GM12878 (cell line): Measurements from ENCODE around the gene PSMB7. TPM values are rescaled to one million over a fixed set of nuclear protein-coding genes. Genes with fewer than 3 reads are reported as not detected.

Experiments used
- ATAC-seq: fragments of 200-7000 bp; cut with Tn5 transposase; 3 replicates; pipeline ENCODE4 v1.9.1; 2020; ENCODE audit warnings: mild to moderate bottlenecking, moderate library complexity
- BruUV-seq: library from RNA; stranded (reverse); fragments of 400-500 nt; replicated peaks from 2 replicates; lab custom pipeline; 2021; lab: Mats Ljungman, UMichigan
- CTCF ChIA-PET: fragments of 300-600 bp; sonication (Branson Sonifier 250); formaldehyde crosslinking; extraction: SDS; loops from one replicate; lab custom pipeline; 2021; ENCODE audit warnings: inconsistent platforms; lab: Yijun Ruan, JAX
- POLR2A ChIA-PET: fragments of 350-600 bp; formaldehyde crosslinking; extraction: SDS; loops from one replicate; lab custom pipeline; 2021; ENCODE audit warnings: inconsistent platforms; lab: Charles Lee
- RAD21 ChIA-PET: fragments of 300-600 bp; sonication (Branson Sonifier 250); formaldehyde crosslinking; loops from one replicate; lab custom pipeline; 2023; ENCODE audit warnings: antibody characterized with exemption; ENCODE audit not compliant: unreplicated experiment; lab: Charles Lee
- SMC1A ChIA-PET: fragments of 300-600 bp; sonication (Branson Sonifier 250); formaldehyde crosslinking; loops from one replicate; lab custom pipeline; 2023; ENCODE audit not compliant: unreplicated experiment, uncharacterized antibody; lab: Charles Lee
- DNase-seq: peaks from one replicate; pipeline ENCODE4 v3.0.0-alpha.2; 2011; ENCODE audit warnings: low read depth, low spot score
- FAIRE-seq: peaks from 3 replicates; lab custom pipeline; 2011; peaks lifted over from hg19 to GRCh38; lab: Jason Lieb, UNC
- H2AFZ ChIP-seq: 2 replicates; pipeline ENCODE4 v1.6.0; 2011; ENCODE audit warnings: low read depth, low read length, control low read depth; ENCODE audit not compliant: control insufficient read depth
- H3K27ac ChIP-seq: 2 replicates; pipeline ENCODE4 v1.5.1; 2011; ENCODE audit warnings: control low read depth; ENCODE audit not compliant: control insufficient read depth, insufficient read depth
- H3K27me3 ChIP-seq, 2 experiments: replicated peaks in 1 of 2; 2 replicates each; pipeline versions ENCODE4 v1.6.0 to v1.6.1; 2011; ENCODE audit warnings: low read length in 1 of 2; ENCODE audit not compliant: control insufficient read depth in 2 of 2, insufficient read depth in 2 of 2
- H3K36me3 ChIP-seq, 2 experiments: 2 replicates each; pipeline ENCODE4 v1.5.1; 2011; ENCODE audit warnings: low read length in 1 of 2; ENCODE audit not compliant: control insufficient read depth in 2 of 2, insufficient read depth in 2 of 2
- H3K4me1 ChIP-seq: 2 replicates; pipeline ENCODE4 v1.6.1; 2011; ENCODE audit warnings: mild to moderate bottlenecking, low read length, moderate library complexity, mixed read lengths; ENCODE audit not compliant: control insufficient read depth, insufficient read depth
- H3K4me2 ChIP-seq: 2 replicates; pipeline ENCODE4 v1.6.0; 2011; ENCODE audit warnings: control low read depth; ENCODE audit not compliant: control insufficient read depth, insufficient read depth
- H3K4me3 ChIP-seq: fragments of 200-600 bp; sonication (generic); 2 replicates; pipeline ENCODE4 v1.5.1; 2016
- H3K79me2 ChIP-seq: 2 replicates; pipeline ENCODE4 v1.6.0; 2011; ENCODE audit warnings: low read length; ENCODE audit not compliant: control insufficient read depth, insufficient read depth
- H3K9ac ChIP-seq: 2 replicates; pipeline ENCODE4 v1.8.0; 2011; ENCODE audit warnings: low read length, control low read depth, mixed read lengths; ENCODE audit not compliant: control insufficient read depth, insufficient read depth
- H3K9me3 ChIP-seq: replicated peaks from 3 replicates; pipeline ENCODE4 v1.5.1; 2011; ENCODE audit warnings: mild to moderate bottlenecking, low read length; ENCODE audit not compliant: control insufficient read depth, insufficient read depth
- H4K20me1 ChIP-seq: 2 replicates; pipeline ENCODE4 v1.6.0; 2011; ENCODE audit not compliant: control insufficient read depth, insufficient read depth
- GABPA ChIP-seq: IDR thresholded peaks from 2 replicates; pipeline ENCODE4 v1.6.1; 2014; ENCODE audit warnings: antibody characterized with exemption, low read depth, mild to moderate bottlenecking, inconsistent platforms
- JUND ChIP-seq: IDR thresholded peaks from 2 replicates; pipeline ENCODE4 v1.6.1; 2012; ENCODE audit warnings: low read depth, mild to moderate bottlenecking, low read length, improper control_type of control experiment, moderate library complexity
- NBN ChIP-seq: fragments of 450-650 bp; IDR thresholded peaks from 2 replicates; pipeline ENCODE4 v1.6.1; 2016
- NFXL1 ChIP-seq: fragments of 450-650 bp; IDR thresholded peaks from 2 replicates; pipeline ENCODE4 v1.6.1; 2017; ENCODE audit warnings: antibody characterized with exemption, mild to moderate bottlenecking, borderline replicate concordance
- NRF1 ChIP-seq: conservative IDR thresholded peaks from 2 replicates; pipeline ENCODE4 v1.6.1; 2011; ENCODE audit warnings: mild to moderate bottlenecking, low read depth, low read length, improper control_type of control experiment
- SIX5 ChIP-seq: IDR thresholded peaks from 2 replicates; pipeline ENCODE4 v1.6.1; 2011; ENCODE audit warnings: mild to moderate bottlenecking, low read depth, low read length, moderate library complexity; ENCODE audit not compliant: severe bottlenecking
- ZNF274 ChIP-seq: IDR thresholded peaks from one replicate; pipeline ENCODE4 v1.8.0; 2011; ENCODE audit not compliant: insufficient read length, insufficient read depth
- ZZZ3 ChIP-seq: IDR thresholded peaks from 2 replicates; pipeline ENCODE4 v1.6.1; 2011; ENCODE audit warnings: low read depth; ENCODE audit not compliant: control insufficient read depth, insufficient read length
- in situ Hi-C: fragments of 300-500 bp; cut with MboI; formaldehyde crosslinking; loops from 9 replicates; pipeline ENCODE4 v1.14.3; 2018; ENCODE audit warnings: mixed read lengths
- intact Hi-C: fragments of 100-400 bp; cut with micrococcal nuclease; formaldehyde crosslinking; loops from one replicate; pipeline ENCODE4 v1.14.2; 2022; ENCODE audit not compliant: unreplicated experiment
- polyA plus RNA-seq, 11 experiments: library from polyadenylated mRNA; depleted of rRNA in 4 of 11; unstranded in 6 of 11; stranded (reverse) in 5 of 11; fragments of >200 nt; fragmentation: Nextera tagmentation in 4 of 11; fragmentation: Illumina TruSeq in 1 of 11; extraction: Ambion mirVana in 4 of 11; extraction: Trizol in 1 of 11; gene quantifications; 1 replicate in 1 of 11; 2 replicates in 10 of 11; pipeline versions ENCODE4 v1.2.1 to v1.2.3, GENCODE V29; 2011 to 2016; ENCODE audit warnings: inconsistent platforms in 2 of 11, missing spikeins in 2 of 11, low read depth in 1 of 11
- total RNA-seq, 4 experiments: library from RNA; depleted of rRNA in 3 of 4; stranded (reverse); fragments of >200 nt in 3 of 4; fragmentation: Illumina TruSeq in 1 of 4; extraction: Trizol in 1 of 4; gene quantifications; 2 replicates each; pipeline versions ENCODE4 v1.2.1 to v1.2.3, GENCODE V29; 2013 to 2021
- TF ChIP-seq, protein P1 (sequence below): fragments of 450-650 bp; formaldehyde crosslinking; IDR thresholded peaks from 2 replicates; pipeline ENCODE4 v1.4.0; 2022; ENCODE audit warnings: mild to moderate bottlenecking, moderate library complexity
- TF ChIP-seq, protein P2 (sequence below): IDR thresholded peaks from 2 replicates; pipeline ENCODE4 v1.6.1; 2011; ENCODE audit warnings: mild to moderate bottlenecking, low read depth, low read length, moderate library complexity; ENCODE audit not compliant: insufficient replicate concordance

PSMB7 gene
- total and polyA plus RNA-seq, 10 of the 15 experiments (the other 5 are each of a cell fraction or from before 2014, with no cell fraction given), result 174 to 564 (median 268) TPM

DNA sequence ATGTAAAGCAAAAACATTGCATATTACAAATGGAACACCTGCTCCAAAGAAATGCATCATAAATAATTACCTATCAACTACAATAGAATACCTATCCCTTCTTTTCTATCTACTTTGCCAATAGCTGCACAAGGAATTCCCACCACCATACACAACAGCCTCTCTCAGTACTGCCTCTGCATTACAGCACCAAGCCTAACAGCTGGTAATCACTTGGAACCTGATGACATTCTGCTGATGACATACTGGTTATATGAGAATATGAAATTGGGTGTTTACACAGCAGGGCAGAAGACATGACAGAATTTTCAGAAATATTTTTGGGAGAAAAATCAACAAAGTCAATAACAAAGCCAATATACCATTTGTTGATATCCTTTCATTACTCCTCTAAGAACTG is 43.2 kb downstream of the PSMB7 start:
- ATAC-seq (no peak), DNase-seq (no peak), FAIRE-seq (no peak)
- Histone ChIP-seq H3K27me3 (no peaks in the 10 kb centered on the region), H3K79me2 (peaks cover 4% of the 10 kb centered on the region; the same call in 1 of the 2 replicates), H2AFZ (no peak overlapping the region), H3K9me3 (no peaks in the 10 kb centered on the region; the same call in 2 of the 3 replicates), H3K4me1 (no peaks in the 10 kb centered on the region), H4K20me1 (no peaks in the 10 kb centered on the region; the same call in 1 of the 2 replicates), H3K36me3 (peaks cover 2 to 10% of the 10 kb centered on the region in 2 experiments; a peak in 3 of 4 replicates), H3K4me2 (no peak overlapping the region), H3K4me3 (no peak overlapping the region), H3K9ac (no peak overlapping the region), H3K27ac (no peak overlapping the region)
- in situ Hi-C loops, result no loop called here
- no peak for TF ChIP-seq JUND
- TF ChIP-seq NBN, result no peak
- TF ChIP-seq NFXL1, result no peak
- no peak for TF ChIP-seq ZNF274
- no peak for TF ChIP-seq GABPA
- TF ChIP-seq, protein P1, sequence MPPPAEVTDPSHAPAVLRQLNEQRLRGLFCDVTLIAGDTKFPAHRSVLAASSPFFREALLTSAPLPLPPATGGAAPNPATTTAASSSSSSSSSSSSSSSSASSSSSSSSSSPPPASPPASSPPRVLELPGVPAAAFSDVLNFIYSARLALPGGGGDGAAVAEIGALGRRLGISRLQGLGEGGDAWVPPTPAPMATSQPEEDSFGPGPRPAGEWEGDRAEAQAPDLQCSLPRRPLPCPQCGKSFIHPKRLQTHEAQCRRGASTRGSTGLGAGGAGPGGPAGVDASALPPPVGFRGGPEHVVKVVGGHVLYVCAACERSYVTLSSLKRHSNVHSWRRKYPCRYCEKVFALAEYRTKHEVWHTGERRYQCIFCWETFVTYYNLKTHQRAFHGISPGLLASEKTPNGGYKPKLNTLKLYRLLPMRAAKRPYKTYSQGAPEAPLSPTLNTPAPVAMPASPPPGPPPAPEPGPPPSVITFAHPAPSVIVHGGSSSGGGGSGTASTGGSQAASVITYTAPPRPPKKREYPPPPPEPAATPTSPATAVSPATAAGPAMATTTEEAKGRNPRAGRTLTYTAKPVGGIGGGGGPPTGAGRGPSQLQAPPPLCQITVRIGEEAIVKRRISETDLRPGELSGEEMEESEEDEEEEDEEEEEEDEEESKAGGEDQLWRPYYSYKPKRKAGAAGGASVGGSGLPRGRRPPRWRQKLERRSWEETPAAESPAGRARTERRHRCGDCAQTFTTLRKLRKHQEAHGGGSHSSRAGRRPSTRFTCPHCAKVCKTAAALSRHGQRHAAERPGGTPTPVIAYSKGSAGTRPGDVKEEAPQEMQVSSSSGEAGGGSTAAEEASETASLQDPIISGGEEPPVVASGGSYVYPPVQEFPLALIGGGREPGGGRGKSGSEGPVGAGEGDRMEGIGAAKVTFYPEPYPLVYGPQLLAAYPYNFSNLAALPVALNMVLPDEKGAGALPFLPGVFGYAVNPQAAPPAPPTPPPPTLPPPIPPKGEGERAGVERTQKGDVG (CRISPR knock-in tag), result no peak
- TF ChIP-seq SIX5, result no peak
- no peak for TF ChIP-seq NRF1
- TF ChIP-seq ZZZ3, result no peak
- TF ChIP-seq, protein P2, sequence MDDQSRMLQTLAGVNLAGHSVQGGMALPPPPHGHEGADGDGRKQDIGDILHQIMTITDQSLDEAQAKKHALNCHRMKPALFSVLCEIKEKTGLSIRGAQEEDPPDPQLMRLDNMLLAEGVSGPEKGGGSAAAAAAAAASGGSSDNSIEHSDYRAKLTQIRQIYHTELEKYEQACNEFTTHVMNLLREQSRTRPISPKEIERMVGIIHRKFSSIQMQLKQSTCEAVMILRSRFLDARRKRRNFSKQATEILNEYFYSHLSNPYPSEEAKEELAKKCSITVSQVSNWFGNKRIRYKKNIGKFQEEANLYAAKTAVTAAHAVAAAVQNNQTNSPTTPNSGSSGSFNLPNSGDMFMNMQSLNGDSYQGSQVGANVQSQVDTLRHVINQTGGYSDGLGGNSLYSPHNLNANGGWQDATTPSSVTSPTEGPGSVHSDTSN, result no peak
- RAD21 ChIA-PET, result no interaction called here
- POLR2A ChIA-PET, result no interaction called here
- intact Hi-C loops, result no loop called here
- SMC1A ChIA-PET, result no interaction called here
- BruUV-seq, result no TSS peak
- CTCF ChIA-PET, result no interaction called here
